HG03575 (cell line): ENCODE measurements around the gene YES1.
"Not testable (repeated sequence)": the region's sequence is repeated elsewhere in the genome, so short reads cannot be mapped to it uniquely, and the experiment has no call there.

Experiments
- ATAC-seq: cut with Tn5 transposase; IDR thresholded peaks from one replicate; pipeline ENCODE4 v1.9.1; 2021; ENCODE audit not compliant: unreplicated experiment, insufficient number of reproducible peaks, low FRiP score; ENCODE audit errors: extremely low read depth

The YES1 gene

DNA sequence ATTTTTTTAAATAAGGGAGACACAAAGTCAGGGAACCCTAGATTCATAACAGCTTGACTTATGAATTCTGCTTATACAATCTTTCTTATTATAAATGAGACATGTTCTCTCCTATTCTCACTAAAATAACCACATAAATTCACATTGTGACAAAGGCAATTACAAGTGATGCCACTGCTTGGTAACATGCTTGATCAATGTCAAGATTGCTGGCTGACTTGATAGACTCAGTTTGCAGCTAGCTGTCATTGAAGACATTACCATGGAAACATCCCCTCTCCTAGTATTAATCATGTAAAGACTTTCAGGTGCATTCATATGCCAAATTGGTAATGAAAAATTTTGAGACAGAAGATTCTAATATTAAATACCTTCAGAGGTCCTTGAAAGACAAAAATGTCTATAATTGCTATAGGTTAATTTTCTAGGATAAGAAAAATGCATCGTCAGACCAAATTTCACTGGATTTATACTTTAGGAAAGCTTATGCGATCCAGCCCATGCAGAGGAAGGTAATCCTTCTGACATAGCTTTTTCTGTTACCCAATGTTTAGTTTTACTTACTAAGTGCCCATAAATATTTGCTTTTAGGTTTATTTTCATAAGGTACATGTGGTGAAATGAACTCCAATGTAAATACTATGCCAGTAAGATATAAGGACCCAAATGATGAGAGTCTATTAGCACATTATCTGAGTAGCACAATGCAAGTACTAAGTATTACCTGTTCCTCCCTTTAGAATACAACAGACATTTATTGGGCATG lies 67.0 kb downstream of the YES1 start:
- no peak for ATAC-seq

DNA sequence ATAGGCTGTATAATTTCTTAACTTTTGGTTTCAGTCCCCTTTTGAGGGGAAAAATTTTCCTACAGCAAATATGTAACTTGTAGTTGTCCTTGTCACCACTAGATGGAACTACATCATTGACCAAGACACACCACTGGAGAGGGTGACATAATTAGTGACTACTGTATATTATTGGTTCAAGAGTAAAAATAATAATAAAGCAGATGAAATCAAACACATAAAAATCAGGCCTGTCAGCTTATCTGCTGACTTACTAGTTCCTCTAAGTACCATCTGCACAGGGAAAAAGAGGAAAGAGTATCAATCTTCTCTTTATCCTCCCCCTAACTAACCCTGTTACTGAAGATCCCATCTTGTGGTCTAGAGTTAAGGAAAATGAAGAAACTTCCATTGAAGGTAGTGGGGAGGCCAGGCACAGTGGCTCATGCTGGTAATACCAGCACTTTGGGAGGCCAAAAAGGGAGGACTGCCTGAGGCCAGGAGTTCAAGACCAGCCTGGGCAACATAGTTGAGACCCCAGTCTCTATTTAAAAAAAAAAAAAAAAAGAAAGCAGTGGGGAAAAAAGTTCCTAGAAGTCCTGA lies 70.0 kb downstream of the YES1 start:
- ATAC-seq: peak; percentile 48

DNA sequence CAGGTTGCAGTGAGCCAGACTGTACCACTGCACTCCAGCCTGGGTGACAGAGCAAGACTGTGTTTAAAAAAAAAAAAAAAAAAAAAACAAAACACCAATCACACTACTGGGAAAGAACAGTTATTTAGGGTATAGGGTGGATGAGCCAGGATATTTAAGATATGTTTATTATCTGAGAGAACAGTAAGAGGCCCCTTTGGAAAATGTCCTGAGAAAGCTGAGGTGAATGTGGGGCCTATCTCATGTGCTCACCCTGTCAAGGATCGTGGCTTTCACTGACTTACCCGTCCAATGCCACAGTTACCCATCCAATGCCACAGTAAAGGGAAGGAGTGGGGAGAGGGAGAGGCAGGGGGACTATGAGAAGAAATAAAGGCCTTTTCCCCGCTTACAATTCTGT lies 79.7 kb downstream of the YES1 start:
- no peak for ATAC-seq

DNA sequence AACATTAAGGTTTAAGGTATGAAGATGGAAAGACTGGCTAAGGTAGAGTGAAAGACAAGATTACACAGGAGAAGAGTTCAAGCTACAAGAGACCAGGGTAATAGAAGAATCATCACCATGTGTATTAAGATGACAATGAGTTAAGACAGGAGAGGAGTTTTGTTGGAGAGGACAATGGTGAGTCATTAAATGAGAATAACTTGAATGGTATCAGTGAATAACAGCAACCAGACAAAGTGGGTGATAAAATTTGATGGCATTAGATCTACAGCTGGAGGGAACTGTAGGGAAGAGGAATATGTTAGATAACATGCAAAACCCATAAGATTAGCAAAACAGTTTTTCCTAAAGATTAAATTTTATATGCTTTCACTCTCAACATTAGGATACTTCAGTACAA lies 80.9 kb downstream of the YES1 start:
- ATAC-seq: no peak

DNA sequence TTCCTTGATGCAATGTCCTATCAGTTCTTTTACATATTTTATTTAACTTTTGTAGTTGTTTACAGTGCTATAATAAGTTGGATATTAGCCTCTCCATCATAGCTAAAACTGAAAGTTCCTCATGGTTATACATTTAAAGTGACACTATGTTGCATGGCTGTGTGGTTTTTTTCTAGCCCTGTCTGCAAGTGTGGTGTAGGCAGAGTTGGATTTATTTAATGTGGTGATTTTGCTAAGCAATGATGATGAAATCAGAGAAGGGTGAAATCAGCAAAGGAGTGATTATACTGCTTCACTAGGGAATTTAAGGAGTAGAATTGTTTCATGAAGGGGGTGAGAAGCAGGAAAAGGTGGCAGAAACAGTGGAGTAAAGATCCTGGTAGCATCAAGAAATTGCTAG lies 81.3 kb downstream of the YES1 start:
- ATAC-seq: no peak

DNA sequence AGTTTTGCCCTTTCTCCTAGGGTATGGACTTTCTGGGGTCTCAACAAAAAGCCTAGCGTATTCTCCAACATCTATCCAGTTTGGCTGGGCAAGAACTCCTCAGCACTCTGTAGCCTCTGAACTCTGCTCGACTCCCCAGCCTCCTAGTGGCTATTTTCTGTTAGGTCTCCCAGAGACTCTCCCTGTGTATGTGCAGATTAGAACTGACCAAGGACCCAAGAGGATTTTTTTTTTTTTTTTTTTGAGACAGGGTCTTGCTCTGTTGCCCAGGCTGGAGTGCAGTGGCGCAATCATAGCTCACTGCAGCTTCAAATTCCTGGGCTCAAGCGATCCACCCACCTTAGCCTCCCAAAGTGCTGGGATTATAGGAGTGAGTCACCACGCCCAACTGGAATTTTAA lies 81.9 kb downstream of the YES1 start:
- not testable (repeated sequence) for ATAC-seq

DNA sequence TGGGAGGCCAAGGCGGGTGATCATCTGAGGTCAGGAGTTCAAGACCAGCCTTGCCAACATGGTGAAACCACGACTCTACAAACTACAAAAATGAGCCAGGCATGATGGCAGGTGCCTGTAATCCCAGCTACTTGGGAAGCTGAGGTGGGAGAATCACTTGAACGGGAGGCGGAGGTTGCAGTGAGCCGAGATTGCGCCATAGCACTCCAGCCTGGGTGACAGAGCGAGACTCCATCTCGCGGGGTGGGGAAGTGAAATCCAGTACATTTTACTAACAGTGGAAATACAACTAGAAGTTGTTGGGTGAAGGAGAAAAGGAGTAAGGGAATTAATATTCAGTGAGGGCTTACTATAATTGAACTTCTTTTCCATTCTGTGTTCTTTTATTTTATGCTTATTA lies 86.4 kb downstream of the YES1 start:
- no peak for ATAC-seq

DNA sequence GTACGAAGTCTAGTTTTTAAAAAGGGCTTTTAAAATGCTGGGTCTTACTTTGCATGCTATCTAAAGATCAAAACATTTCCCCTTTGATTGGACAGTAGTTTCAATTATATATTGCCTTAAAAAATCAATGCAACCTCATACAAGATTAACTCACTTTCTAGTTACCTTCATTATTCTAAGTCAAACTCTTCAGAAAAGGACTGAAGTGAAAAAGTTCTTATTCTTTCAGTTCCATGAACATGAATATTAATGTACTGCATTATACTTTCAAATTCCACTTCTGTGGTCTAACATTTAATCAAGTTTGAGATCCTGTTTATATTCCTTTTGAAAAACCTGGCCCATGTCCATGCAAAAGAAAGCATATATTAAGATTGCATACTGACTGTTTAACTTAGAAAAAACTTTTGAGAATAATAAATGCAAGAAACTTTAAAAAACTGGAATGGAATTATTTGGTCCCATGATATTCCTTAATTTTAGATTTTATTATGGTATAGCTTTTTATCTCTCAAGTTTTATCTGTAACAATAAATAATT lies 88.4 kb downstream of the YES1 start:
- ATAC-seq: no peak

DNA sequence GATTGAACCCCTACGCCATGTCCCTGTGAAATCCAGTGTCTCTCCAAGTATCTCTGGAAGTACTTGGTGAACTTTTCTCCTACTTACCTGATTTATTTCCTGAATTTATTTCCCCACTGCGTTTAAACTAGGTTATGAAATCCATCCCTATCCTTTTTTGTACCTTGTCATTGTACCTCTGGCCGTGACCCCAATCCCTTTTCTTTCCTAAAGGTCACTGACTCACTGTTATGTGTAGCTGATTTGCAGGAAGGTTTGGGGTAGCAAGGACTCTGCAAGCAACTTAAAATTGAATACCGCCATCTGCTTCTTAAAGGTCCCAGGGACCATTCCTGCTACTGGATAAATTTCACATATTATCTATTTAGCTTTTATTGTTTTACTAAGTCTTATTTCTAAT lies 95.0 kb downstream of the YES1 start:
- no peak for ATAC-seq

DNA sequence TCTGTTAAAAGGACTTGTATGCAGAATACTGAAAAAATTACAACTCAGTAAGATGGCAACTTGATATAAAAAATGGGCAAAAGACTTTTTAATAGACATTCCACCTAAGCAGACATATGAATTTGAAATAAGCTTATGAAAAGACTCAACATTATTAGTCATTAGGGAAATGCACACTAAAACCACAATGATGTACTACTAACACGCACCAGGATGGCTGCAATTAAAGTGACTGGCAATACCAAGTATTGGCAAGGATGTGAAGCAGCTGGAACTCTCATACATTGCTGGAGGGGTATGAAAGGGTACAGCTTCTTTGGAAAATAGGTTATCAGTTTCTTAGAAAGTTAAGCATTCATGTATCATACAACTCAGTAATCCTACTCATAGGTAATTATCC lies 96.4 kb downstream of the YES1 start:
- ATAC-seq: no peak

DNA sequence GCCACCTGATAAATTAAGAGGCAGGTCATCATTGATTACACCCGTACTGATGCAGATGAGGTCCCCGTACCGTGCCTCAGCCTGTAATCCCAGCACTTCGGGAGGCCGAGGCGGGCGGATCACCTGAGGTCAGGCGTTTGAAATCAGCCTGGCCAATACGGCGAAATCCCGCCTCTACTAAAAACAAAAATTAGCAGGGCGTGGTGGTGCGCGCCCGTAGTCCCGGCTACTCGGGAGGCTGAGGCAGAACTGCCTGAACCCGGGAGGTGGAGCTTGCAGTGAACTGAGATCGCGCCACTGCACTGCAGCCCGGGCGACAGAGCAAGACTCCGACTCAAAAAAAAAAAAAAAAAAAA lies 98.9 kb downstream of the YES1 start:
- ATAC-seq: no peak

DNA sequence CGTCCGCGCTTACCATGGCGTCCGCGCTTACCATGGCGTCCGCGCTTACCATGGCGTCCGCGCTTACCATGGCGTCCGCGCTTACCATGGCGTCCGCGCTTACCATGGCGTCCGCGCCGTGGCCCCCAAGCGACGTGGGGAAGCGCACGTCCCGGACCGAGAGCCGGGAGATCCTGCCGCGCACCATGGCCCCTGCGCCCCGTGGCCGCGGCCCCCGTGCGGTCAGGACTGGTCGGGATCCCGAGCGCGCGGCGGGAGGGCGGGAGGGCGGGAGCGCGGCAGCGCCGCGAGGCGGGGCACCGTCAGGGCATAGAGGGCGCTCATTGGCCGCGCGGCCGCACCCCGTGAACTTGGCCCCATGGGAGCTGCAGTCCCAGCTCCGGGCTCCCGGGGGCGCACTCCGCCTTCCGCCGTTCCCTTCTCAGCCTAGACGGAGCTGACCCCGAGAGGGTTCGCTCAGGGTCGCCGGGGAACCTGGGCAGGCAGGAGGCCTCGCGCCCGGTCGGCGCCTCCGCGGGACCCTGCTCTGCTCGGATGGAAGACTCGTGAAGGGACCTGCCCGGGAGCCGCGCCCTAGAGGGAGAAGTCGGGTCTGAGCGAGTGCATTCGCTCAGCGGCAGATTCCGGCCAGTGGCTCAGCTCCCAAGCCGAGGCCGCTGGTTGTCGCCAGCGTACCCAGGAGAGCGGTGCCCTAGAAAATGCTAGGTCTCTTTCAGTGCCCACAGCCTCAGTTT lies 99.5 kb downstream of the YES1 start, which contains the start of gene ENOSF1:
Gene ENOSF1 (minus strand): TSS at position 230 of the 734 bp plus-strand sequence. CDS start 43 bp downstream, at position 187.
- no peak for ATAC-seq

DNA sequence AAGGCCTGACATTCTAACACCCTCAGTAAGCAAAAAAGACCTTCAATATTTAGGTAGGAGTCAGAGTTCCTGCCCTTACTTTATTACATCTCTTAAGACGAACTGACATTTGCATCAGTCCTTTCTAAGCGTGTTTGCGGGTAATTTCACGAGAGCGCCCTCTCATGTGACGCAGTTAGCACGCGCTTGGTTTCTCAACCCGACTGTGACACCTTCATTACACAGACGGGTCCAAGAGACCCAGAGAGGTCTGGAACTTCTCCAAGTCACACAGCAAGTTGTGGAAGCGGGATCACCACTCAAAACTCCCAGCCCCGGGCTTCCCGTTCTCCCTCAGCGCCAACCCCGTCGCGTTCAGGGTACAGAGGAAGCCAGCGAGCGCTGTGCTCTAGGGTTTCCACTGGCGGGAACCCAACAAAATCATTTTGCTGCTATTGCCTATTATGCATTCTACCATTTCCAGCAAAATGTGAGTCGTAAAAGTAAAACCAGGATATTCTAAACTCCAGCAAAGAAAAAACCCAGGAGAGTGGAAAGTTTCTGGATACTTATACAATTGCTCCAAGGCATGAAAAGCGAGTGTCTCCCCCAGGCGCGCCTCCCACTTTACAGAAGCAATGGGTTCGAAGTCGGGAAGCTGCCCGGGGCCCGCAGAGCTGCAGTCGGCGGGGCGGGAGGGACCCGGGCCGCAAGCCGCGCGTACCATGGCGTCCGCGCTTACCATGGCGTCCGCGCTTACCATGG lies 100.2 kb downstream of the YES1 start:
- ATAC-seq: peak; percentile 56

DNA sequence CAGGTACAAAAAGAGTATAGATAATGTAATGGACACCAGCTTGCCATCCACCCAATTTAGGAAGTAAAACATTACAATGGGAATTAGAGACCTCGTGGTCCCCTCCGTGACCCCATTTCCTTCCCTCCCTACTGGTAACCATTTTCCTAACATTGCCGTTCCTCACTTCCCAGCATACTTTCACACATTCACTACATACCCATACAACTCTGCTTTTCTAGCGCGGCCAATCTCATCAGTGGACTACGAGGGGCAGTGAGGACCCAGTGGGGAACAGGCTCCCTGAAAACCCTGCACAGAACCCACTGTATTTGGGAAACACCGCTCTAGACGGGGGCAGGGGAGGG lies 100.8 kb downstream of the YES1 start:
- ATAC-seq: no peak

DNA sequence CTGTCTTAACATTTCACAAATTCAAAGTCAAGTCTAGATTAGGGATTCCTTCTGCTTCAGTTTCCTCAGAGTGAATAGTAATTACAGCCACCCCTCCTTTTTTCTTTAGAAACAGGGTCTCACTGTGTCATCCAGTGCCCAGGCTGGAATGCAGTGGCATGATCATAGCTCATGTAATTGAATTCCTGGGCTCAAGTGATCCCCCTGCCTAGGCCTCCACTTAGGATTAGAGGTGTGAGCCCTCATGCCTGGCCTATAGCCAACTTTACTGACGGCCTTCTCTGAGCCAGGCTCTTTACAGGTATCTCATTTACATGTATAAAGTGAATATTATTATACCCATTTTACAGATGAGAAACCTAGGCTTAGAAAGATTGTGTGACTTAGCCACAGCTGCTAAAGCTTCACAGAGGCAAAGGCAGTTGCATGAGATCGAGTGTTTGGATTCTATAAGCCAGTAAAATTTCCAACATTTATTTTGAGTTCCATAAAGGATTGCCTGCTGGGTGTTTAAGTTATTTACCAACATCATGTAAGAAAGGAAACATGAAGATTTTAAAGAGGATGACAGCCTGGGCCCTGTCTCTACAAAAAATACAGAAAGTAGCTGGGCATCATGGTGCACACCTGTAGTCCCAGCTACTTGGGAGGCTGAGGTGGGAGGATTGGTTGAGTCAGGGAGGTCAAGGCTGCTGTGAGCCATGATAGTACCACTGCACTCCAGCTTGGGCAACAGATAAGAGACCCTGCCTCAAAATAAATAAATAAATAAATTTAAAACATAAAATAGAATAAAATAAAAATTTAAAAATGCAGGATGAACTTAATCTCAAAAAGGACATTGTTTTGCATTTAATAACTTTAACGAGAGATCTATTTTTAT lies 101.4 kb downstream of the YES1 start:
- ATAC-seq: no peak

DNA sequence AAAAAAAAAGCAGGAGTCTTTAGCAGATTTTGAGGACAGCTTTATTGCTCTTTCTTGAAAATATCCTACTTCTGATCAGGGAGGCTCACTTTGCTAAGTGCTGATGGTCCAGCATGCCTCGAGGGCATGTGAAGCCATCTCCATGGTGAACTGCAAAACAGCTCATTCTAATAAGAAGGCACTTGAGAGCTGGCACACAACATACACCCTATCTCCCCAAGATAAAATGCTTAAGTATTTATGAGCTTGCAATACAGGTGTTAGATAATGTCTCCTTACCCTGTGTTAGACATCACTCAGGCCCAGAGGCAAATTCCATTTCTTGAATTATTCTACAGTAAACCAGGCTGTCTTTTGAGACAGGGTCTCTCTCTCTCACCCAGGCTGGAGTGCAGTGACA lies 102.3 kb downstream of the YES1 start:
- ATAC-seq: no peak

DNA sequence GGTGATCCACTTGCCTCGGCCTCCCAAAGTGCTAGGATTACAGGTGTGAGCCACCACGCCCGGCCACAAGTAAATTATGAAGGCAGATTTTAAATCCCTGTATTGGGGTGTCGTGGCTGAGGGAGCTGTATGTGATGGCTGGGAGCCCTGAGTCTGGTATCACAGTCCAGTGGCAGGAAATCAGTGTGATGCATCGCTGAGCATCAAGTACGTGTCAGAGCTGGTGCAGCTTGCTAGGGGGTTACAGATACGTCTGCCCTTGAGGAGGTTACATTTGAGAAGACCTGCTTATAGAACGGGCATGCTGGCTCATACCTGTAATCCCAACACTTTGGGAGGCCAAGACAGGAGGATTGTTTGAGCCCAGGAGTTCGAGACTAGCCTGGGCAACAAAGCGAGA lies 103.9 kb downstream of the YES1 start:
- ATAC-seq: no peak

DNA sequence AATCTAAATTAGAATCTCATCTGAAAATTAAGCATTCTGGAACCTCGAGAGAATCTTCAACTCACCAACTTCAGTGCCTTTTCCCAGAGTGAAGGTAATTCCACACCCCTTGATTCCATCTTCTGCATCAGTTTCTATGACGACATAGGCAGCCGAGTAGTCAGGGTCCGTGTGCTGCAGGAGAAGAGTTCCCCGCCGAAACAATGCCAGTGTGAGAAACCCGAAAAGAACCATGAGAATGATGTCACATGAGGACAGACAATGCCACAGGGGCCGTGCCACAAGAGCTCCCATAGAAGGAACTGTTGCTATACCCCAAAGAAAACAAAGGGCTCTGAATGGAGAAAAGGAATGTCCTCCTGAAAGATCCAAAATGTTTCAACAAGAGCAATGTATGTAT lies 105.6 kb downstream of the YES1 start:
- ATAC-seq: no peak
